HepG2 (cell line): Measurements from ENCODE around the gene ARL4D. TPM values are rescaled to one million over a fixed set of nuclear protein-coding genes. Genes with fewer than 3 reads are reported as not detected.

Experiments
- CREBL2 ChIP-seq: sonication (generic); formaldehyde crosslinking; IDR thresholded peaks from 2 replicates; pipeline ENCODE4 v1.8.1; 2023; ENCODE audit warnings: missing genetic modification reagents, mild to moderate bottlenecking, borderline replicate concordance
- DPF2 ChIP-seq: sonication (generic); formaldehyde crosslinking; IDR thresholded peaks from 2 replicates; pipeline ENCODE4 v1.4.0; 2020; ENCODE audit warnings: mild to moderate bottlenecking, low read depth, missing genetic modification reagents, borderline replicate concordance
- GLMP ChIP-seq: sonication (generic); formaldehyde crosslinking; IDR thresholded peaks from 2 replicates; pipeline ENCODE4 v1.9.0; 2021; ENCODE audit warnings: missing genetic modification reagents, mild to moderate bottlenecking, borderline replicate concordance
- HIVEP1 ChIP-seq: sonication (generic); formaldehyde crosslinking; IDR thresholded peaks from 2 replicates; pipeline ENCODE4 v1.4.0; 2020; ENCODE audit warnings: mild to moderate bottlenecking, missing genetic modification reagents
- KLF11 ChIP-seq: IDR thresholded peaks from 2 replicates; pipeline ENCODE4 v1.6.1; 2016; ENCODE audit warnings: missing compliant biosample characterization
- MBD4 ChIP-seq: IDR thresholded peaks from 2 replicates; pipeline ENCODE4 v1.6.1; 2012; ENCODE audit warnings: low read length, inconsistent platforms, borderline replicate concordance
- MLLT10 ChIP-seq: sonication (generic); formaldehyde crosslinking; IDR thresholded peaks from 2 replicates; pipeline ENCODE4 v1.4.0; 2020; ENCODE audit warnings: missing genetic modification reagents
- SAP130 ChIP-seq: IDR thresholded peaks from 2 replicates; pipeline ENCODE4 v1.6.1; 2016; ENCODE audit warnings: low read depth
- SNAI1 ChIP-seq: sonication (generic); formaldehyde crosslinking; IDR thresholded peaks from 2 replicates; pipeline ENCODE4 v1.5.0; 2020; ENCODE audit warnings: mild to moderate bottlenecking, missing genetic modification reagents, borderline replicate concordance
- SP4 ChIP-seq: sonication (generic); formaldehyde crosslinking; IDR thresholded peaks from 2 replicates; pipeline ENCODE4 v1.8.1; 2023; ENCODE audit warnings: mild to moderate bottlenecking, missing genetic modification reagents
- SUZ12 ChIP-seq: fragments of 150-350 bp; IDR thresholded peaks from 2 replicates; pipeline ENCODE4 v1.6.1; 2014; ENCODE audit warnings: low read depth, low read length
- TBP ChIP-seq: sonication (generic); formaldehyde crosslinking; IDR thresholded peaks from 2 replicates; pipeline ENCODE4 v1.5.0; 2020; ENCODE audit warnings: missing genetic modification reagents
- TRIM24 ChIP-seq: sonication (generic); formaldehyde crosslinking; IDR thresholded peaks from 2 replicates; pipeline ENCODE4 v1.8.0; 2022; ENCODE audit warnings: mild to moderate bottlenecking, missing genetic modification reagents
- U2AF2 ChIP-seq: fragments of 200-400 bp; formaldehyde crosslinking; IDR thresholded peaks from 2 replicates; pipeline ENCODE4 v1.6.1; 2017; ENCODE audit warnings: low read depth, mild to moderate bottlenecking, low read length
- ZBTB1 ChIP-seq: sonication (generic); formaldehyde crosslinking; IDR thresholded peaks from 2 replicates; pipeline ENCODE4 v1.4.0; 2020; ENCODE audit warnings: missing genetic modification reagents, borderline replicate concordance
- ZBTB42 ChIP-seq: sonication (generic); formaldehyde crosslinking; IDR thresholded peaks from 2 replicates; pipeline ENCODE4 v1.5.0; 2020; ENCODE audit warnings: mild to moderate bottlenecking, missing genetic modification reagents
- ZBTB46 ChIP-seq: sonication (generic); formaldehyde crosslinking; IDR thresholded peaks from 2 replicates; pipeline ENCODE4 v1.4.0; 2020; ENCODE audit warnings: mild to moderate bottlenecking, missing genetic modification reagents, borderline replicate concordance
- ZNF230 ChIP-seq: sonication (generic); formaldehyde crosslinking; IDR thresholded peaks from 2 replicates; pipeline ENCODE4 v1.4.0; 2020; ENCODE audit warnings: mild to moderate bottlenecking, missing genetic modification reagents
- ZNF335 ChIP-seq: sonication (generic); formaldehyde crosslinking; IDR thresholded peaks from 2 replicates; pipeline ENCODE4 v1.4.0; 2020; ENCODE audit warnings: missing genetic modification reagents
- ZNF33B ChIP-seq: sonication (generic); formaldehyde crosslinking; IDR thresholded peaks from 2 replicates; pipeline ENCODE4 v1.5.1; 2020; ENCODE audit warnings: mild to moderate bottlenecking, missing genetic modification reagents
- ZNF468 ChIP-seq: sonication (generic); formaldehyde crosslinking; IDR thresholded peaks from 2 replicates; pipeline ENCODE4 v1.8.0; 2022; ENCODE audit warnings: mild to moderate bottlenecking, moderate library complexity, missing genetic modification reagents
- ZNF589 ChIP-seq: sonication (generic); formaldehyde crosslinking; conservative IDR thresholded peaks from 2 replicates; pipeline ENCODE4 v1.8.0; 2022; ENCODE audit warnings: mild to moderate bottlenecking, moderate library complexity, missing genetic modification reagents
- ZNF614 ChIP-seq: IDR thresholded peaks from 2 replicates; pipeline ENCODE4 v1.6.1; 2018; ENCODE audit warnings: missing biosample characterization, missing genetic modification reagents, inconsistent platforms, borderline replicate concordance
- polyA plus RNA-seq, 8 experiments: library from polyadenylated mRNA; depleted of rRNA in 3 of 8; stranded (reverse) in 7 of 8; unstranded in 1 of 8; fragments of >200 nt; fragmentation: Illumina TruSeq in 4 of 8; extraction: Trizol in 4 of 8; gene quantifications; 2 replicates each; pipeline versions ENCODE4 v1.2.1 to v1.2.3, GENCODE V29; 2011 to 2016; ENCODE audit warnings: low read depth in 4 of 8, missing spikeins in 1 of 8, mixed read lengths in 1 of 8; ENCODE audit not compliant: insufficient read depth in 1 of 8
- total RNA-seq, 5 experiments: library from RNA; depleted of rRNA; stranded (reverse); fragments of >200 nt; fragmentation: Illumina TruSeq; extraction: Trizol; gene quantifications; 2 replicates each; pipeline ENCODE4 v1.2.3, GENCODE V29; 2016; ENCODE audit warnings: low read depth in 1 of 5
- TF ChIP-seq, protein P1 (sequence below): sonication (generic); formaldehyde crosslinking; IDR thresholded peaks from 2 replicates; pipeline ENCODE4 v1.8.0; 2022; ENCODE audit warnings: missing genetic modification reagents, mild to moderate bottlenecking, inconsistent platforms, borderline replicate concordance
- TF ChIP-seq, protein P2 (sequence below): conservative IDR thresholded peaks from 2 replicates; pipeline ENCODE4 v1.6.1; 2018; ENCODE audit warnings: missing genetic modification reagents

The ARL4D gene
- total and polyA plus RNA-seq, 2 of the 13 experiments (the other 11 are each of a cell fraction or from before 2014, with no cell fraction given) = 9.0 to 25.9 TPM

DNA sequence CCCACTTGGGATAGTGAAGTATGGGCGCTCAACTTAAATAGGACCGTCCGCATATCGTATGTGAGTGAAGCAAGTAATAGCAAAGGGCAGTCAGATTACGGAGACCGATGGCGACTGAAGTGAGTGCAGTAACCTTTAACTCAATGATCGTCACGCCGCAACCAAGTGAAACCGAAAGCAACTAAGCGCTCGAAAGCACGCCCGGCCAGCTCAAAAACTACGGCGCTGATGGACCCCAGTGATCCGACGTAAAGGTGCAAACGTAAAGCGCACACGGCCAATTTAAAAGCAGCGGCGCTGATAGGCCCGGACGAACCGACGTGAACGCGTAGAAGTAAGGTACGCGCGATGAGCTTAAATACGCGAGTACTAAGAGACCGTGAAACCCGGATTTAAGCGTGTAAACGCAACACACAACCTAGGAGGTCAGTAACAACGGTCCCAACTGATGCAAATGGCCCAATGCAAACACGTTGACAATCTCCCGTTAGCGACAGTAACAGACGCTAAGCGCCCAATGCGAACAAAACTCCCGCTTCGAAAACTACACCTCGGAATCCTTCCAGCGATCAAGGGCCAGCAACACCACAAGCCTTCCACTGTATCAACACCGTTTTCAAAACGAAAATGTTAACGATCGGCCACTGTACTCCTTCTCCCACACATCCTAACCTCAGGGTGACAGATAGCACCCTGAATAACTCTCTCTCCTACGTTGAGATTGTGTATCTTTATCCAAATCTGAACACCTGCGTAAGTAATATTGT, 37.9 kb upstream of the ARL4D start (continued):
- TF ChIP-seq ZBTB42 (CRISPR knock-in tag) (peak; percentile 67; the same call in 1 of the 2 replicates), ZNF33B (CRISPR knock-in tag) (peak; percentile 71; the same call in 1 of the 2 replicates), DPF2 (CRISPR knock-in tag) (no peak), TBP (0 out of 2 replicates have a peak, but pooled peaks have one; percentile 80), ZNF335 (CRISPR knock-in tag) (peak; percentile 78; the same call in 1 of the 2 replicates), SAP130 (peak; percentile 60), SUZ12 (no peak), HIVEP1 (CRISPR knock-in tag) (no peak; the same call in 1 of the 2 replicates), ZBTB46 (CRISPR knock-in tag) (no peak), CREBL2 (CRISPR knock-in tag) (peak; percentile 71; the same call in 1 of the 2 replicates), TRIM24 (CRISPR knock-in tag) (no peak), ZNF589 (CRISPR knock-in tag) (peak; percentile 98), KLF11 (peak; percentile 98), SNAI1 (CRISPR knock-in tag) (peak; percentile 62; the same call in 1 of the 2 replicates), ZBTB1 (no peak), U2AF2 (no peak), MLLT10 (CRISPR knock-in tag) (no peak), GLMP (CRISPR knock-in tag) (no peak; the same call in 1 of the 2 replicates), SP4 (CRISPR knock-in tag) (peak; percentile 72), ZNF230 (CRISPR knock-in tag) (peak; percentile 93; the same call in 1 of the 2 replicates), ZNF468 (CRISPR knock-in tag) (peak; percentile 96), ZNF614 (peak; percentile 81; the same call in 1 of the 2 replicates), MBD4 (peak; percentile 100)
- TF ChIP-seq, protein P1, sequence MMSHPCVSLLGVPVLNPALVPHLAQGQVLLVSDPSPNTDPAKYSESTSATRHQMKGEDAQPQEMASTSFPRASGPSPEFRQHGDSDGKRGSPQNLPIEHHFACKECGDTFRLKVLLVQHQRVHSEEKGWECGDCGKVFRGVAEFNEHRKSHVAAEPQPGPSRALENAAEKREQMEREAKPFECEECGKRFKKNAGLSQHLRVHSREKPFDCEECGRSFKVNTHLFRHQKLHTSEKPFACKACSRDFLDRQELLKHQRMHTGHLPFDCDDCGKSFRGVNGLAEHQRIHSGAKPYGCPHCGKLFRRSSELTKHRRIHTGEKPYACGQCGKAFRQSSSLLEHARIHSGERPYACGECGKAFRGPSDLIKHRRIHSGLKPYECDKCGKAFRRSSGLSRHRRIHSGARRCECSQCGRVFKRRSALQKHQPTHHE (CRISPR knock-in tag) = peak; percentile 97; the same call in 1 of the 2 replicates
- TF ChIP-seq, protein P2, sequence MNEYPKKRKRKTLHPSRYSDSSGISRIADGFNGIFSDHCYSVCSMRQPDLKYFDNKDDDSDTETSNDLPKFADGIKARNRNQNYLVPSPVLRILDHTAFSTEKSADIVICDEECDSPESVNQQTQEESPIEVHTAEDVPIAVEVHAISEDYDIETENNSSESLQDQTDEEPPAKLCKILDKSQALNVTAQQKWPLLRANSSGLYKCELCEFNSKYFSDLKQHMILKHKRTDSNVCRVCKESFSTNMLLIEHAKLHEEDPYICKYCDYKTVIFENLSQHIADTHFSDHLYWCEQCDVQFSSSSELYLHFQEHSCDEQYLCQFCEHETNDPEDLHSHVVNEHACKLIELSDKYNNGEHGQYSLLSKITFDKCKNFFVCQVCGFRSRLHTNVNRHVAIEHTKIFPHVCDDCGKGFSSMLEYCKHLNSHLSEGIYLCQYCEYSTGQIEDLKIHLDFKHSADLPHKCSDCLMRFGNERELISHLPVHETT (CRISPR knock-in tag) = peak; percentile 82; the same call in 1 of the 2 replicates
